Activated CD4-positive, alpha-beta T cell treated with anti-CD3 and anti-CD28 coated beads, Interleukin-10, Interleukin-2, amounts not matched to agents 100 ng/mL and 50 ng/mL, durations not matched to agents 16 hours and 8 hours (primary cell): ENCODE data around the gene TYMP.
"Not testable (repeated sequence)": the region's sequence is repeated elsewhere in the genome, so short reads cannot be mapped to it uniquely, and the experiment has no call there.

Experiments
- DNase-seq: peaks from one replicate; pipeline ENCODE4 v3.0.0-alpha.2; 2020

Gene TYMP

DNA sequence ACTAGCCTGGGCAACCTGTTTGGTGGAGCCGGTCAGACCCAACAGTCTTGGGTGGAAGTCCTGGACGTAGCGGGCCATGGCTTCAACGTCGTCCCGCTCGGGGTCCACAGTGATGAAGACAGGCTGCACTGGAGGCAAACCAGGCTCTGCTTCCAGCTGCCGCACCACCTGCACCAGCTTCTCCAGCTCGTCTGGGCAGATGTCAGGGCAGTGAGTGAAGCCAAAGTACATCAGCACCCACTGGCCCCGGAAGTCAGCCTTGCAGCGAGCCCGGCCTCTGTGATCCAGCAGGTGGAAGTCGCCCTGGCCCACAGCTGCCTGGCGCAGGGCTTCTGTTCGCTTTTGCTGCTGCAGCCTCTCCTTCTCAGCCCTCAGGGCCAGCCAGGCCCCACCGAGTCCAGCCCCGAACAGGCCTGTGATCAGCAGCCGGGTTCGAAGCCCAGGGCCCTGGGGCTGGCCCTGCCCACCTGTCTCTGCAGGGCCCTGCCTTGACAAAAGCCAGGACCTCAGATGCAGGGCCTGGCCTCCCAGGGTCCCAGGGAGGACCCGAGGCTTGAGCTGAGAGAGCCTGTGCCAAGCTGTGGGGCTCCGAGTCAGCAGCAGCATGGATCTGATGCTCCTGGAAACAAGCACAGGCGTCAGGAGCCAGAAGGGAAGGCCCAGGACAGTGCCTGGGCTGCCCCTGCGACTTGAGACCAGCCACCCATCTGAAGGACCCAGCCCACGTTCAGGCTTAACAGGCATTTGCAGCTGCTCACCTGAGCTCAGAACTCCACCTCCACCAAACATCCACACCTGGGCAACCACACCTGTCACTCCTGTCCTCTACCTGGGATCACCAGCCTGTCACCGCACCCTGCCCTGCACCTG is 5.8 kb downstream of the TYMP start:
- no peak for DNase-seq

DNA sequence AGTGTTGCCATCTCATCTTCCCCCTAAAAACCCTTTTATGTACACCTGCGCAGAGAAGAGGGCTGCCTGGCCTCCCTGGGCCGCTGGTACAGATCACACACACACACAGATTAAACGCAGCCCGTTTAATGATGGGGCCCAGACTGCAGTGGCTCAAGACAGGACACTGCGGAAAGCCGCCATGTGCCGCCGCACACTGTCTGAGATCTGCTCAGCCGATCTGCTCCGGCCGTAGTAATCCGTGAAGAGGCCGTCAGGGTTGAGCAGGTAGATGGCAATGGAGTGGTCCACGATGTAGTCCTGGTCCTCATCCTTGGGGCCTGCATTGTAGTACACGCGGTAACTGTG is 6.4 kb downstream of the TYMP start:
- no peak for DNase-seq

DNA sequence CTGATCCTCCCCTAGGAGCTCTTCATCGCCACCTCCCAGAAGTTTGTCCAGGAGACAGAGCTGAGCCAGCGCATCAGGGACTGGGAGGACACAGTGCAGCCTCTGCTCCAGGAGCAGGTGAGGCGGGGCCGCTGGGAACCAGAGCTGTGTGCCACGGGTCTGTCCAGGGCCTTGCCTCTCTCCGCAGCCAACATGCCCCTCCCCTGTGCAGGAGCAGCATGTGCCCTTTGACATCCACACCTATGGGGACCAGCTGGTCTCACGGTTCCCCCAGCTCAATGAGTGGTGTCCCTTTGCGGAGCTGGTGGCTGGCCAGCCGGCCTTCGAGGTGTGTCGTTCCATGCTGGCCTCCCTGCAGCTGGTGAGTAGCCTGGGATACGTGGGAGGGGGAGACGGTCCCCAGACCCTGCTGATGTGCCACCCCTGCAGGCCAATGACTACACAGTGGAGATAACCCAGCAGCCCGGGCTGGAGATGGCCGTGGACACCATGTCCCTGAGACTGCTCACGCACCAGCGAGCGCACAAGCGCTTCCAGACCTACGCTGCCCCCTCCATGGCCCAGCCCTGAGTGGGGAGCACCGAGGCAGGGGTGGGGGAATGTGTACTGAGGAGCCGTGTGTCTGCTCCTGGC is 6.9 kb downstream of the TYMP start:
- no peak for DNase-seq

DNA sequence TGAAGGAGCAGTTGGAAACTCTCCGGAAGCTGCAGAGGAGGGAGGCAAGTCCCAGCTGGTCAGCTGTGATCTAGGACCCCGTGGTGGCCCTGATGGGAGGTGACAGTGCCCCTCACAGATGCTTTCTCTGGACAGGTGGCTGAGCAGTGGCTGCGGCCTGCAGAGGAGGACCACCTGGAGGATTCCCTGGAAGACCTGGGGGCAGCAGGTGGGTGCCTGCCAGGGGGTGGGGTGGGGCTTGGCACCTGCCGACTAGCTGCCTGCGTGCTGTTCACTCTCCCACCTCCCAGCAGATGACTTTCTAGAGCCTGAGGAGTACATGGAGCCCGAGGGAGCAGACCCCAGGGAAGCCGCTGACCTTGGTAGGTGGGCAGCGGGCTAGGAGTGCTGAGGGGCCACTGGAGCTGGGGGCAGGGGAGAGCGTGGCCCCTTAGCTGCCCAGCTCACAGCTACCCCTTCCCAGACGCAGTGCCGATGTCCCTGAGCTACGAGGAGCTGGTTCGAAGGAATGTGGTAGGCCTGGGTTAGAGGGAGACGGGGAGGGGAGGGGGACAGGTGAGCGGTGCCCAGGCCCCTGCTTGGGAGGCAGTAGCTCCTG is 7.5 kb downstream of the TYMP start:
- no peak for DNase-seq

DNA sequence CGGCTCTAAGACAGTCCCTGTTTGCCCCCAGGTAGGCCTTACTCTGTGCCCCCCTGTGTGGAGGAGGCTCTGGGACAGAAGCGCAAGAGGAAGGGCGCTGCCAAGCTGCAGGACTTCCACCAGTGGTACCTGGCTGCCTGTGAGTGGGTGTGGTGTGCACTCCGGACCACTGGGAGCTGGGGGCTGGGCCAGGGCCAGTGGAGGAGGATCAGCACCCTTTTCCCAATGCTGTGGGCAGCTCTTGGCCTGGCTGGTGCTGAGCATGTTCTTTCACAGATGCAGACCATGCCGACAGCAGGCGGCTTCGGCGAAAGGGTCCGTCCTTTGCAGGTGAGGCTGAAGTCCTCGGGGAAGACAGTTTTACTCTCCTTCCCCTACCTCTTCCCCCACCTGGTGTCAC is 8.1 kb downstream of the TYMP start:
- DNase-seq, result no peak

DNA sequence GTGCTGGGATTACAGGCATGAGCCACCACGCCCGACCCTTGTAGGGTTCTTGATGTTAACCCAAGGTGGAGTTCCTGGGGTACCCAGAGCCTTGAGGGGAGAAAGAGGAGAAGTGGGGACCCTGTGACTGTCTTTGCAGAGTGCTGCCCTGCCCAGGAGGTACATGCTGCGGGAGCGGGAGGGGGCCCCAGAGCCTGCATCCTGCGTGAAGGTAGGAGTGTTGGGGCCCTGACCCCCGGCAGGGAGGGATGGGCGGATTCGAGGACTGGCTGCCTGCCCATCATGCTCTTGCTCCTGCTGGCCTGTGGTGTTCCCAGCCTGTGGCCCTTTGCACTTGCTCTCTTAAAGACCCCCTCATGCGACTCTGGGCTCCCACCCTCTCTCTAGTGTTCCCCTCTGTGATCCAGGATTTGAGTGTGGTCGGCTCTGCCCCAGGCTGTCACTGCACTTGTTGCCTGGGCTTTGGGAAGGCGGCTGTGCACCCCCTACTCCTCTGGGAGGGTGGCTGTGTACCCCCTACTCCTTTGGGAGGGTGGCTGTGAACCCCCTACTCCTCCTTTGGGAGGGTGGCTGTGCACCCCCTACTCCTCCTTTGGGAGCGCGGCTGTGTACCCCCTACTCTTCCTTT is 8.9 kb downstream of the TYMP start:
- DNase-seq, result no peak

DNA sequence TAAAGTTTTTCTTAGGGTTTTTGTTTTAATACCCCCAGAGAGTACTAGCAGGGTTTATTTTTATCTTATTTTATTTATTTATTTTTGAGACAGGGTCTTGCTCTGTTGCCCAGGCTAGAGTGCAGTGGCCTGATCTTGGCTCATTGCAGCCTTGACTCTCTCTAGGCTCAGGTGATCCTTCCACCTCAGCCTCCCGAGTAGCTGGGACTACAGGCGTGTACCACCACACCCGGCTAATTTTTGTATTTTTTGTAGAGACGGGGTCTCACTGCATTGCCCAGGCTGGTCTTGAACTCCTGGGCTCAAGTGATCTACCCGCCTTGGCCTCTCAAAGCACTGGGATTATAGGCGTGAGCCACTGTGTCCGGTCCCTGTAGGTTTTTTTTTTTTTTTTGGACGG is 9.6 kb downstream of the TYMP start:
- DNase-seq, result not testable (repeated sequence)

- no peak for DNase-seq
These were observed 10.7 kb downstream of the TYMP start for GRCh38 chr22:50519151-50519550.

- no peak for DNase-seq
These were observed 11.2 kb downstream of the TYMP start for GRCh38 chr22:50518606-50519005.

- no peak for DNase-seq
These were observed 12.1 kb downstream of the TYMP start for GRCh38 chr22:50517495-50518260.

DNA sequence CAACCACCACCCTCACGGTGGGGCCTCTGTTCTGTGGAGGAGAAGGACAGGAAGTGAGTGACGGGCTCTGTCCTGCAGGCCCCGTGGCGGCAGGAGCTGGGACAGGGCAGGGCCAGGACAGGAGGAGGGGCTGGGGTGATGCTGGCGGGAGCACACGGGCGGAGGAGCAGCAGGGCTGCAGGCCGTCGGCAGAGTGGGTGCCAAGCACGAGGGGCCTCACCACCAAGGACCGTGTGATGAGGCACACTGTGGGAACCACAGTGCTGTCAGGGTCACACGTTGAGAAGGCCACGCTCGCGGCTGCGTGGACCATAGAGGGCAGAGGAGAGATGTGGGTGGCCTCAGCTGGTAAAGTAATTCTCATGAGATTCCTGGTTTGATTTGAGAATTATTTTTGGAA is 12.9 kb downstream of the TYMP start:
- DNase-seq, result no peak

GRCh38 chr22:50516068-50516467 is 13.7 kb downstream of the TYMP start:
- DNase-seq, result no peak

DNA sequence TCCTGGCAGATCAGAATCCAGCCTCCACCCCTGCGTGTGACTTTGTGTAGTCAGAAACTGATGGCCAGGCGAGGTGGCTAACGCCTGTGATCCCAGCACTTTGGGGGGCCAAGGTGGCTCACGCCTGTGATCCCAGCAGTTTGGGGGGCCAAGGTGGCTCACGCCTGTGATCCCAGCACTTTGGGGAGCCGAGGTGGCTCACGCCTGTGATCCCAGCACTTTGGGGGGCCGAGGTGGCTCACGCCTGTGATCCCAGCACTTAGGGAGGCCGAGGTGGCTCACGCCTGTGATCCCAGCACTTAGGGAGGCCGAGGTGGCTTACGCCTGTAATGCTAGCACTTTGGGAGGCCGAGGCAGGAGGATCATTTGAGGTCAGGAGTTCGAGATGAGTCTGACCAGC is 16.6 kb downstream of the TYMP start:
- no peak for DNase-seq

DNA sequence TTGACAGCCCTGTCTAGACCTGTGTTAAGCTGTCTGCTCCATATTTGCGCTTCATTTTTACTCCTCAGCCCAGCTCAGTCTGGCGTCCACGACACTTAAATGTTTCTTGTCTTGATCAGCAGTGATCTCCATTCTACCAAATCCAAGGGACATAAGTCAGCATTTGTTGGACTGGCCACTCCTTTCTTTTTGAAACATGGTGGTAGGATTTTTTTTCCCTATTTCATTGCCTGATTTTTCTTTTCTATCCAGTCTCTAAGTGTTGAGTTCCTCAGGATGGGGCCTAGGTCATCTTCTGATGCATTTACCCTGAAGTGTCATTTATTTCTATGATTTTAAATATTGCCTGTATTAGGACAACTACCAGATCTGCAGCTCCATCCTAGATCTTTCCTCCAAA is 20.9 kb downstream of the TYMP start:
- no peak for DNase-seq

DNA sequence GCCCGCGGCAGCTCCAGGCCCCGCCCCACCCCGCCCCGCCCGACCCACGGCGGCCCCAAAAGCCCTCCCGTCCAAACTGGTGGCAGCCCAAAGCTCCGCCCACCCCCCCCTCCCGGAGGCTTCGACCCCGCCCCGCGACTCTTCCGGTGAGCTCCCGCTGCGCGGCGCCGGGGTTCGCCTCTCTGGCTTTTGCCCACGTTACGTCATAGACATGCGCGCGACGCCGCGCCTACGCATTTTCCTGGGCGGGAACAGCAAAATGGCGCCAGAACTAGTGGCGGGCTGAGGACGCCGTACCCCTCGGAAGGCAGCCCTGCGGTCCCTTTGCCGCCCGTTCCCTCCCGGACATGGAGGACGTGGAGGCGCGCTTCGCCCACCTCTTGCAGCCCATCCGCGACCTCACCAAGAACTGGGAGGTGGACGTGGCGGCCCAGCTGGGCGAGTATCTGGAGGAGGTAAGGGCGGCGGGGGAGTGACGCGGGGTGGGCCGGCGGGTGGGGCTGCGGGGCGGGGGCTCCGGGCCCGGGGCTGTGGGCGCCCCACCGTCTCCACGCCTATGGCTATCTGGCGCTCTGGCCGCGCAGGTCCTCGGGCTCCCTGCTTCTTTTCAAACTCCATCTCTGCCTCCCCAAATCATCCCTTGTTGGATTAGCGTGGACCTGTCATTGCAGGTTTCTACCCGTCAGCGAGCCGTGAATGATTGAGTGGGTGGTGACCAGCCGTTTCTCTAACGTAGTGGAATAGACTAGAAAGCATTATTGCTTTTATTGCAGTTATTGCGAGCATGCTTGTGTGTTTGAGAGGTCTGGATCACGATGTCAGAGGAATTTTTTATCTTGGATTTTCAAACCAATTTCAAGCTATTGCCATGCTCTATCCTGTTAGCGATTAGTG is 21.6 kb downstream of the TYMP start, which contains the start of gene NCAPH2:
Gene NCAPH2, plus strand, starts transcription at position 234 of the 894 bp plus-strand sequence. Its CDS starts 114 bp downstream, at position 348.
- DNase-seq, result peak; percentile 98

DNA sequence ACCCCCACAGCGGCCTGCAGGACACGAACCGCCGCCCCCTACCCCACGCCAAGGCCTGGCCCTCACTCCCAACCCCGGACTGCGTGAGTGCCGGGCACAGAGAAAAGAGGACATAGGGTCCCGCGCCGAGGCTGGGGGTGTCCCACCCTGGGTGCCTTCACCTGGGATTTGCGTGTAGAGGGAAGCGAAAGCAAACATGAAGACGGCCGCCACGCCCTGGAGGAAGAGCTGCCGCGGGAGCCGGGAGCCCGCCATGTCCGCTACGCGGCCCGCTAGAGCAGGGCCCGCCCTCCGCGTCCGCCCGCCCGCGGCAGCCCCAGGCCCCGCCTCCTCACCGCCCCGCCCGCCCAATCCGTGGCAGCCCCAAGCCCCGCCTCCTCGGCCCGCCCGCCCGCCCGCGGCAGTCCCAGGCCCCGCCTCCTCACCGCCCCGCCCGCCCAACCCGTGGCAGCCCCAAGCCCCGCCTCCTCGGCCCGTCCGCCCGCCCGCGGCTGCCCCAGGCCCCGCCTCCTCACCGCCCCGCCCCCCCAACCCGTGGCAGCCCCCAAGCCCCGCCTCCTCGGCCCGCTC is 22.3 kb downstream of the TYMP start, which contains the start of gene LMF2:
Gene LMF2, minus strand, starts transcription at position 282 of the 570 bp plus-strand sequence. Its CDS starts 27 bp downstream, at position 255.
- DNase-seq, result peak; percentile 94

- DNase-seq, result no peak
These were observed 23.0 kb downstream of the TYMP start for GRCh38 chr22:50506611-50507420.

- no peak for DNase-seq
These were observed 23.8 kb downstream of the TYMP start for GRCh38 chr22:50505776-50506610.

GRCh38 chr22:50505276-50505775 is 24.5 kb downstream of the TYMP start:
- DNase-seq, result no peak
